ENCODE data around the gene C12orf42. TPM values are rescaled to one million over a fixed set of nuclear protein-coding genes. Genes with fewer than 3 reads are reported as not detected.

The C12orf42 gene
- not detected in 2 replicates for total RNA-seq (2014; rRNA removed; shearing (Covaris generic); ENCODE audit: low replicate concordance)

DNA sequence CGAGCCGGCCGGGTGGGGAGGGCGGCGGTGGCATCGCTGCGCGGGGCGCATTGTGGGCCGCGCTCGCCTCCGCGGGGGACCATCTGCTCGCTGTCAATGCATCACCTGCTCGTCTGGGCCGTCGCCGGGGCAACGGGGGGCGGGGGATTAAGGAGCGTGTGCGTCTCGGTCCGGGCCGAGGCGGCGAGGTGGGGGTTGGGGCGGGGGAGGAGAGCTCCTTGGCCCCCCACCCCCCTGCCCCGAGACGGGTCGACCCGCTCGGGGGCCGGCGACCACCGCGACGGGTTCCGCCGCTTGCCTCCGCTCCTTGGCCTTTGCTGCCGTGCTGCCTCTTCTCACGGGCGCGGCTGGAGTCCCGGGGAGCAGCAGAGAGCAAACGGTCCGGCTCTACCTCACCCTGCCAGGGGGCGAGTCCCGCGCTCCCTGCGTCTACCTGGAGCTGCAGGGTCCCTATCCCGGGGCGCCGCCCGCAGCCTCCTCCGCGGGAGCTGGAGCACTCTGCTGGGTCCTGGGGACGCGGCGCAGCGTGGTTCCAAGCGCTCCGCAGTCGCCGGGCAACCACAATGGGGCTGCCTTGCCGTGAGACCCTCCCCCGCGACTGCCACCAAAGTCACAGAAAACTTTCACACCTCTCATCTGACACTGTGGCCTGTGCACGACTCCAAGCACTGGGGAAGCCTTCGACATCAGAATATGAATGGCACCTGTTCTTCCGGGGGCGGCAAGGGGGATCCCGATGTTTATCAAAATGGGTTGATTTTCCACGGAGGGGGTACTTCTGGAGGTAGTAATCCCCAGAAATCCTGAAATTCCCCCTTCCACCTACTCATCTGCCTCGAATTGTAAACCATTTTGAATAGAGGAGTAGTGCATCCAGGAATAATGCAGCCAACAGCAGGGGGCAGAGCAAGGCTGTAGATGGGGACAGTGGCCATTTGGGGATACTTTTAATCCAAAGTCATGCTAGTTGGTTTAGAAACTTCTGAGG is at the start of gene C12orf42:
Gene C12orf42, minus strand, starts transcription at position 500 of the 988 bp plus-strand sequence. CDS start 17,542 bp downstream, outside the sequence.
- DNase-seq (ENCODE audit: low read depth) = peak; percentile 20
- in situ Hi-C loops (cut with HindIII; ENCODE audit: low pct_unique_long_range_greater_than_20kb, low sequenced_read_pairs) = no loop called here

- in situ Hi-C loops (cut with HindIII; ENCODE audit: low pct_unique_long_range_greater_than_20kb, low sequenced_read_pairs) = no loop called here
- DNase-seq (ENCODE audit: low read depth) = no peak
Observed at GRCh38 chr12:103542078-103542477, 46.3 kb upstream of the C12orf42 start.

GRCh38 chr12:103540319-103540718 is 44.6 kb upstream of the C12orf42 start:
- in situ Hi-C loops (cut with HindIII; ENCODE audit: low pct_unique_long_range_greater_than_20kb, low sequenced_read_pairs) = no loop called here
- no peak for DNase-seq (ENCODE audit: low read depth)

DNA sequence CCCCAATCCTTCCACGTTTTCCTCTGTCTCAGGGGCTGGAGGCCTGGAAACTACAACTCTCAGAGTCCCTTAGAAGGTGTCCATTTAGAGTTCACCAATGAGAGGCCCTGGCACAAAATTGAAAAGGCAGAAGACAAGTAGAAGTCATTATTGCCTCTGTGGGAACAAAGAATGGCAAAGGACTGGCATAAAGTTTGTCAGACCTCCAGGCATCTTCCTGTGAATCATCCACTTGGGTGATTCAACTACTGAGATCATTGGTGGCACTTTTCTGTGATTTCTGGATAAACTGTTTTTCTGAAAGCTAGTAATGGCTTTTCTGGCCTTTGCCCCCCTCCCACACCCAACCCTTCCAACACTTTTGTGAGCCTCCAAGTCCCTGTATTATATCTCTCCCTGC is 42.6 kb upstream of the C12orf42 start:
- in situ Hi-C loops (cut with HindIII; ENCODE audit: low pct_unique_long_range_greater_than_20kb, low sequenced_read_pairs) = no loop called here
- DNase-seq (ENCODE audit: low read depth) = no peak

DNA sequence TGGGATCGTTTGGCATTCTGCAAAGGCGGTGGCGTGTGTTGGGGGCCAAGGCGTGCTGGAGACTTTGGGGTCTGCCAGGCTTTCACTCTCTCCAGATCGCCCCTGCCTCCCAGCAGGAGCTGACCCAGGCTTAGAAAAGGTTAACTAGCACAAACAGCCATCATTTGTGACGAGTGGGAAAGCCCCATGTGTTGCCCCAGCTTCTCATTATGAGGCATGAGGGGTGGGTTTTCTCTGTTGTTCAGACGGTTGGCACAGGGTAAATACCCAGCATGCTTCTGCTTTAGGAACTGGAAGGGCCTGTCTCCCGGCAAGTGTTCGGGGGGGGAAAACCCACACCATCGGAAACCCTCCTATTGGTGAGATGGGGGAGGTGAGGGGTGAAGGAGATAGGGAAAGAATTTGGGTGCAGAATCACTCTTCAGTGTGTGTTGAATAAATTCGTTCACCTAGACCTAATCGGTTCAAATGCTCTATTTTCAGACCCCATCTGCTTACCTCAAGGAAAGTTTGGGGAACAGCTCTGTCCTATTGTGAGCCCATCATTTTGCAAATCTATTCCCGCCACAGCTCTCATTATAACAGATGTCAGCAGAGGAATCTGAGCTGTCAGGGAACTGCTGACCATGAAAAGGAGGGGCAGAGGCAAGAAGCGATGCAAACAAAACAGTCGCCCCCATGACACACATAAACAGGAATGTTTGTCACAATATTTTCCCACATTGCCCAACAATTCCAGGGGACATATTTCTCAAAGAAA is 34.7 kb upstream of the C12orf42 start:
- in situ Hi-C loops (cut with HindIII; ENCODE audit: low pct_unique_long_range_greater_than_20kb, low sequenced_read_pairs) = no loop called here
- DNase-seq (ENCODE audit: low read depth) = no peak

DNA sequence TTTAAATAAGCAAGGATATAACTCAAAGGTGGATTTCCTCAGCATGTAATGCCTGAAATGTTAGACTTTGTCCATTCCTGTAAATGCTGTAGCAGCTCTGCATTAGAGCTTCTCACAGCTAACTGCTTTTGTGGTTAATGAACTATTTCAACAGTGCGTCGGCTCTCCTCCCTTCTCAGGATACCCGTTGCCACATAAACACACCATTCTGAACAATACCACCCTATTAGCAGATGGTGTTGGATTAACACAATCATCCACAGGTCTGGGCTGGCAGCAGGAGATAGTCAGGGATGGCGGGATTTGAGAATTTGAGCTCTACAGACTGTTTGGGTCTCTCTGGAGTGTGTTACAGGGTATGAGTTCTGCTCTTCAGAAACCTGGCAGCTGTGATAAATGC is 33.5 kb upstream of the C12orf42 start:
- DNase-seq (ENCODE audit: low read depth) = no peak

GRCh38 chr12:103524238-103524875 is 28.6 kb upstream of the C12orf42 start:
- DNase-seq (ENCODE audit: low read depth) = no peak
- in situ Hi-C loops (cut with HindIII; ENCODE audit: low pct_unique_long_range_greater_than_20kb, low sequenced_read_pairs) = no loop called here

More for the DNA sequence above, 33.5 kb upstream of the C12orf42 start:
- in situ Hi-C loops (cut with HindIII; ENCODE audit: low pct_unique_long_range_greater_than_20kb, low sequenced_read_pairs) = no loop called here

DNA sequence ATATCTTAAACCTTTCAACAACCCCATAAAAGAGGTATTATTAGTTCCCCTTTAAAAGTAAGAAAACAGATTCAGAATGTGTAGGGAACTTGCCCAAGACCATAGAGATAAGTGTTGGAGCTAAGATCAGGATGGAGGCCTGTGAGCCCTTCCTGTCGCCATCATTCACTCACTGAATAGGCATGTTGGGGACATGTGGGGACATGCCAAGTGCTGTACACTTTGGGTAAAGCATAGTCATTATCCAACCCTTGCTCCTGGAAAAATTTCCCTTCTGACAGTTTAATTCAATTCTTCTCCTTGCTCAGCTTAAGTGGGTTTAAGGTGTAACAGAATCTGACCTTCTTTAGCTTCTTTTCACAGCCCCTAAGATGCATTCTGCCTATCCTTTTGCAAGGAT is 28.0 kb upstream of the C12orf42 start:
- in situ Hi-C loops (cut with HindIII; ENCODE audit: low pct_unique_long_range_greater_than_20kb, low sequenced_read_pairs) = no loop called here
- no peak for DNase-seq (ENCODE audit: low read depth)

- DNase-seq (ENCODE audit: low read depth) = no peak
- in situ Hi-C loops (cut with HindIII; ENCODE audit: low pct_unique_long_range_greater_than_20kb, low sequenced_read_pairs) = no loop called here
Observed at GRCh38 chr12:103520686-103521215, 25.0 kb upstream of the C12orf42 start.

GRCh38 chr12:103519632-103520031 is 23.9 kb upstream of the C12orf42 start:
- no peak for DNase-seq (ENCODE audit: low read depth)

DNA sequence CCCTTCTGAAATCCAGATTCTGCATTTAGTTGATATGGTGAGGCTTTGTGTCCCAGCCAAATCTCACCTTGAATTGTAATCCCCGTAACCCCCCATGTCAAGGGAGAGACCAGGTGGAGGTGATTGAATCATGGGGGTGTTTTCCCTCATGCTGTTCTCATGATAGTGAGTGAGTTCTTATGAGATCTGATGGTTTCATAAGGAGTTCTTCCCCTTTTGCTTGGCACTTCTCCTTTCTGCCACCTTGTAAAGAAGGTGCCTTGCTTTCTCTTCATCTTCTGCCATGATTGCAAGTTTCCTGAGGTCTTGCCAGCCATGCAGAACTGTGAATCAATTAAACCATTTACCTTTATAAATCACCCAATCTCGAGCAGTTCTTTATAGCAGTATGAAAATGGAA is 23.1 kb upstream of the C12orf42 start:
- DNase-seq (ENCODE audit: low read depth) = no peak
- in situ Hi-C loops (cut with HindIII; ENCODE audit: low pct_unique_long_range_greater_than_20kb, low sequenced_read_pairs) = no loop called here

More at GRCh38 chr12:103519632-103520031, 23.9 kb upstream of the C12orf42 start:
- in situ Hi-C loops (cut with HindIII; ENCODE audit: low pct_unique_long_range_greater_than_20kb, low sequenced_read_pairs) = no loop called here

- no peak for DNase-seq (ENCODE audit: low read depth)
Observed at GRCh38 chr12:103517161-103517560, 21.4 kb upstream of the C12orf42 start.

DNA sequence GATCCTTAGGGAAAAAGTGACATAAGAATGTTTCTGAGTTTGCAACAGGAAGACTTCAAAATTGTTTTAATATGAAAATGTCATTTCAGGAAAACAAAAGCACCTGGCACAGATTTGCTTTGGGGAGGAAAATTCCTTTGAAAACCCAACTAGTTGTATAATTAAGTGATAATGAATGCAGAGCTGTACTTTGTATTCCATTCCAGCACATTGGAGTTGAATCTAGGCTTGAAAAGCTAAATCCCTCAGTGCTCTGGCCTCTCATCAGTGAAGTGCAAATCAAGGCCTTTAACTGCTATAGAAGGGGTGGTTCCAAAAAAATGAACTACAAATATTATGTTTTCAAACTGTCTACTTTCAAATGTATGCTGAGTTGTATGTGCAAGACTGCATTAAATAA is 19.6 kb upstream of the C12orf42 start:
- in situ Hi-C loops (cut with HindIII; ENCODE audit: low pct_unique_long_range_greater_than_20kb, low sequenced_read_pairs) = no loop called here
- no peak for DNase-seq (ENCODE audit: low read depth)

More at GRCh38 chr12:103517161-103517560, 21.4 kb upstream of the C12orf42 start:
- in situ Hi-C loops (cut with HindIII; ENCODE audit: low pct_unique_long_range_greater_than_20kb, low sequenced_read_pairs) = no loop called here

DNA sequence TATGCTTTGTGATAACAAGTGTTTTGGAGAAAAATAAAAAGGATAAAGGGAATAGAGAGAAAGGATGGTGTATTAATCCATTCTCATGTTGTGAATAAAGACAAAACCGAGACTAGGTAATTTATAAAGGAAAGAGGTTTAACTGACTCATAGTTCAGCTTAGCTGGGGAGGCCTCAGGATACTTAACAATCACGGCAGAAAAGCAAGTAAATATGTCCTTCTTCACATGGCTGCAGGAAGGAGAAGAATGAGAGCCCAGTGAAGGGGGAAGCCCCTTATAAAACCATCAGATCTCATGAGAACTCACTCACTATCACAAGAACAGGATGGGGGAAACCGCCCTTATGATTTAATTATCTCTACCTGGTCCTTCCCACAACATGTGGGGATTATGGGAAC is 18.1 kb upstream of the C12orf42 start:
- in situ Hi-C loops (cut with HindIII; ENCODE audit: low pct_unique_long_range_greater_than_20kb, low sequenced_read_pairs) = no loop called here
- DNase-seq (ENCODE audit: low read depth) = no peak

DNA sequence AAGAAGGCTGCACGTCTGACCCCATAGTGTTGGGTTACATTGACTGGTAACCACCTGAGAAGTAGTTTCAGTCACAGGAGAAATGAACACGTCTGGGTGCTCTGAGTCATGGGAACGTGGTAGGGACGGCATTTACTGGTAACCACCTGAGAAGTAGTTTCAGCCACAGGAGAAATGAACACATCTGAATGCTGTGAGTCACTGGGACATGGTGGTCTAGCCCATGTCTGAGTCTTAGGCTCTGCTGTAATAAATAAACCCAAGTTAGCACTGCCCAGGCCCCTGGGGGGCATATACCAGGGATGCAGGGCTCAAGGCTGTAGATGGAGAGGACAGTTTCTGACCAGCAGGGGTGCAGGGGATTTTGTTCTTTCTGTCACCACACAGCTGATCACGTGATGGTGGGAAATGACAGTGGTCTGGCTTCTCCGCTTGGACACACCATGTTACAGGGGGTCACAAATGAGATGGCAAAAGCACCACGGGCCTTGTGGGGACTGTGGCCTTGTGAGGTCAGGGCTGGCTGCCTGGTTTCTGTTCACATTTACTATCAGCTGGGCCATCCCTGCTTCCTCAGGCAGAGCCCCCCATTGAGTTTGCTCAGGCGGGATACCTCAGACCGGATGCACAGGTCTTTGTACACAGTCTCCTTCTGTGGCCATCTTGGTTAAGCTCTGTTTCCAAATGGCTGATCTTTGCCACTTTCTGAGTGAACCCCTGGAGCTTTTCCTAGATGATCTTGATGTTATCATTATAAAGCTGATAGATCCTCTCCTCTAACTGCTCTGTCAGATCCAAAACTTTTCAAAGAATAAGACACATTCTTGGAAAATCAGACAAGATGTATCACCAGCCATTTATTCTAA is 9.8 kb upstream of the C12orf42 start:
- in situ Hi-C loops (cut with HindIII; ENCODE audit: low pct_unique_long_range_greater_than_20kb, low sequenced_read_pairs) = no loop called here
- DNase-seq (ENCODE audit: low read depth) = no peak

DNA sequence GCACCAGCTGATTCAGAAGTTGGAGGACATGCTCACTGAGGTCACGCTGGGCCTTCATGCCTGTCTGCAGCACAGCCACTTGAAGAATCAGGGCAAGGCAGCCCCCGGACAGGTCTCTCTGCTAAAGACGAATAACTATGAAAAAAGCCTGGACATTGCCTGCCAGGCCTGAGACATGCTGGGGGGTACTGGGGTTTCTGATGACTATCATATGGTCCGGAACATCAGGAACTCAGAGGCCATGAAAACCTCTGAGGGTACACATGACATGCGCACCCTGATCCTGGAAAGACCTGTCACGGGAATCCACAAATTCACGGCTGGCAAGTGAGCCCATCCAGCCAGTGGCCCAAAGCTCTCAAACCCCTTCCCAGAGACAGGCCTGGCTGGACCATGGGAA is 8.8 kb upstream of the C12orf42 start:
- DNase-seq (ENCODE audit: low read depth) = no peak
- in situ Hi-C loops (cut with HindIII; ENCODE audit: low pct_unique_long_range_greater_than_20kb, low sequenced_read_pairs) = no loop called here

Data from Caki2 (cell line).